Measurements from ENCODE around the gene NPTX1. TPM values are rescaled to one million over a fixed set of nuclear protein-coding genes. Genes with fewer than 3 reads are reported as not detected.

NPTX1 gene
- total RNA-seq, 1 donor from 2014 or later, result 1.3 TPM

- intact Hi-C loops (cut with DNase I), result loop anchor here (5.0 kb wide), 1 partner anchor 549 kb away; no protein-coding TSS in a partner anchor
- Histone ChIP-seq H3K27ac (no peak overlapping the region), H3K9me3 (no peaks in the 10 kb centered on the region), H3K36me3 (no peaks in the 10 kb centered on the region), H3K27me3 (no peaks in the 10 kb centered on the region), H3K4me3 (no peak overlapping the region), H3K4me1 (no peaks in the 10 kb centered on the region)
- DNase-seq (no peak), ATAC-seq (no peak)
- no peak for TF ChIP-seq CTCF (IDR thresholded peaks at IDR 0.05)
Measured at GRCh38 chr17:80432961-80433550, 43.4 kb downstream of the NPTX1 start.

- no peaks in the 10 kb centered on the region for H3K9me3 ChIP-seq
- intact Hi-C loops (cut with DNase I), result loop anchor here (5.0 kb wide), 1 partner anchor 550 kb away; no protein-coding TSS in a partner anchor
- no peak for ATAC-seq
- no peaks in the 10 kb centered on the region for H3K27me3 ChIP-seq
- no peak overlapping the region for H3K27ac ChIP-seq
- DNase-seq, result no peak
- no peak overlapping the region for H3K4me3 ChIP-seq
- H3K36me3 ChIP-seq, result no peaks in the 10 kb centered on the region
- H3K4me1 ChIP-seq, result no peaks in the 10 kb centered on the region
- no peak for TF ChIP-seq CTCF (IDR thresholded peaks at IDR 0.05)
Measured at GRCh38 chr17:80432350-80432955, 44.0 kb downstream of the NPTX1 start.

GRCh38 chr17:80431246-80432195 lies 44.9 kb downstream of the NPTX1 start:
- intact Hi-C loops (cut with DNase I), result loop anchor here (5.0 kb wide), 1 partner anchor 551 kb away; no protein-coding TSS in a partner anchor
- no peak for DNase-seq
- no peak for TF ChIP-seq CTCF (IDR thresholded peaks at IDR 0.05)
- no peaks in the 10 kb centered on the region for H3K27me3 ChIP-seq
- no peak overlapping the region for H3K4me3 ChIP-seq
- H3K9me3 ChIP-seq, result no peaks in the 10 kb centered on the region
- H3K27ac ChIP-seq, result no peak overlapping the region
- ATAC-seq, result no peak
- H3K4me1 ChIP-seq, result peaks cover 6% of the 10 kb centered on the region
- H3K36me3 ChIP-seq, result no peaks in the 10 kb centered on the region

DNA sequence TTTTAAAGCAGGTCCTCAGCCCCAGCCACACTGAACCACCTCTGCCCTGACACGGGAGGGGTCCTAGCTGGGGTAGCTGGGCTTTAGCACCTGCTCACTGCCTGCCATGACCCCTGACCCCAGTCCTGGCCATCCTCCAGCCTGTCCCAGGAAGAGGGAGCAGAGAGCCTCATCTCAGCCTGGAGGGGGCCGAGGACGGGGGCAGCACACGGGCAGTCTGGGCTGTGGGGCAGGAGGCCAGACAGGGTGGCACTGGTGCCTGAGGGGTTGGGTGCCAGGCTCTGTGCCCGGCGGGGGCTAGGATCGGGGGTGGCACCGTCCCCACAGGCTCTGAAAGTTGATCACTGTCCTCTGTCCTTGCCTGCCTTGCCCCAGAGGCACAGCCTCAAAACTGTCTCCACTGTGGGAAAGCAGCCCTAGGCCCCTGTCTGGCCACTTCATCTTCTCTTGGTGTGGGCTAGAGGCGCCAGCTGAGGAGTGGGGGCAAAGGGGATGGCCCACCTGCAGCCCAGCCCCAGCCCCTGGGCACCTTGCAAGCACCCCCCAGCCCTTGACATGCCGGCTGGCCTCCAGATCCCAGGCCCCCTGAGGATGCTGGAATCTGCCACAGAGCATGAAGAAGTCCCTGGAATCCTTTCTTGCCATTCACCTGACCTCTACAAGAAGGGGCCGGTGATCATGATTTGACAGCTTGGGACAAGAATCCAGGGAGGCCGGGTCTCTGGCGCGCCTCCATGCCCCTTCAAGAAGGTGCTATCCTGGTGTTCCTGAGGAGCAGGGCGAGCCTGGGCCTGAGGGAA lies 45.8 kb downstream of the NPTX1 start:
- Histone ChIP-seq H3K4me3 (no peak overlapping the region), H3K9me3 (no peaks in the 10 kb centered on the region), H3K27me3 (no peaks in the 10 kb centered on the region), H3K36me3 (no peaks in the 10 kb centered on the region), H3K27ac (no peak overlapping the region), H3K4me1 (peaks cover 6% of the 10 kb centered on the region)
- peak; percentile 50 for DNase-seq
- no peak for TF ChIP-seq CTCF (IDR thresholded peaks at IDR 0.05)
- no peak for ATAC-seq
- intact Hi-C loops (cut with DNase I), result loop anchor here (5.0 kb wide), 1 partner anchor 552 kb away; no protein-coding TSS in a partner anchor

Measured in upper lobe of right lung (tissue), 1 donor.